Bronchial epithelial cell (primary cell): Measurements from ENCODE around the gene PTPRD. TPM values are rescaled to one million over a fixed set of nuclear protein-coding genes. Genes with fewer than 3 reads are reported as not detected.

ENCODE experiments used
- DNase-seq: peaks from one replicate; pipeline ENCODE4 v3.0.0-alpha.2; 2010; ENCODE audit warnings: low read depth
- FAIRE-seq: peaks from 2 replicates; lab custom pipeline; 2011; peaks lifted over from hg19 to GRCh38; lab: Jason Lieb, UNC
- H3K27me3 ChIP-seq: 2 replicates; pipeline ENCODE4 v1.5.1; 2011; ENCODE audit warnings: low read length; ENCODE audit not compliant: control insufficient read depth, insufficient read depth
- H3K36me3 ChIP-seq: 2 replicates; pipeline ENCODE4 v1.5.1; 2011; ENCODE audit warnings: low read length; ENCODE audit not compliant: control insufficient read depth, insufficient read depth
- H3K4me3 ChIP-seq: 2 replicates; pipeline ENCODE4 v1.5.1; 2011; ENCODE audit warnings: mild to moderate bottlenecking, low read depth, low read length, control low read depth
- CTCF ChIP-seq: IDR thresholded peaks from 2 replicates; pipeline ENCODE4 v1.5.1; 2011; ENCODE audit warnings: mild to moderate bottlenecking, moderate library complexity, low read length, control low read depth, inconsistent platforms; ENCODE audit not compliant: insufficient read depth, severe bottlenecking
- total RNA-seq: library from RNA; depleted of rRNA; stranded (reverse); fragments of >200 nt; gene quantifications from 2 replicates; pipeline ENCODE4 v1.2.1, GENCODE V29; 2014

The PTPRD gene
- total RNA-seq, 1 donor from 2014 or later = 2.9 TPM

DNA sequence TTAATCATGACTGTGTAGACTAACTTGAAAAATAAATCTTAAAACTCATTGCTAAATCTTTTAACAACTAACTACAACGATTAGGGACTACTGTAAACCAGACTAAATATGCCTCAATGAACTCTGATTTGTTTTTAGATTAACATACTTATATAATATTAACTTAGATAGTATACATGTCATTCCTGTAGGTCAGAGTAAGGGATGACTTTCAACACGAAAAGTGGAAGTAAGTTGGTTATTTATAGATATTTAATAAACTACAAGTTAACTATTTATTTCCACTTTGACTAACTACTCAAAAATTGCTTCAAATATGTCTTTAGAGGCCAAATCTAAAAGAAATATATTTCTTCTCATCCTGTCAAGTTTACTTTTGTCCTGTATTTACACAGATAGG is 795.6 kb downstream of the PTPRD start:
- TF ChIP-seq CTCF = no peak
- FAIRE-seq (no peak), DNase-seq (no peak)
- Histone ChIP-seq H3K4me3 (no peak overlapping the region), H3K27me3 (no peaks in the 10 kb centered on the region), H3K36me3 (no peaks in the 10 kb centered on the region)

DNA sequence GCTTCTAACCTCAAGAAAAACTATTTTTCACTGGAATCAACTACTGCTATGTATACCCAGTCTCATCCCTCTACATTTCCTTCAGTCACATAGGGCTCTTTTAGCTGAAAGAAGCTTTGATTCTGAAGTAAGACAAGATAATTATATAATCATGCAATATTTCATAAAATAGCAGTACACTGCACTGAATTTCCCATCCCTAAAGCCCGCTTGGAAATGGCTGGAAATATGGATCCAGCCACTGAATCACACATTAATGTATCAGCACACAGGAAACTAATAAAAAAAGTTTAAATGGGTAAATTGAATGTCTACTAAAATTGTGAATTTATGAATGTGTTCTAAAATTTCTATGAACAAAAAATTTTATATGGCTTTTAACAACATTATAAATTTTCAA is 808.7 kb downstream of the PTPRD start:
- TF ChIP-seq CTCF = no peak
- Histone ChIP-seq H3K27me3 (no peaks in the 10 kb centered on the region), H3K36me3 (no peaks in the 10 kb centered on the region), H3K4me3 (no peak overlapping the region)
- DNase-seq (no peak), FAIRE-seq (no peak)

- H3K4me3 ChIP-seq = no peak overlapping the region
- H3K27me3 ChIP-seq = no peaks in the 10 kb centered on the region
- no peak for TF ChIP-seq CTCF
- FAIRE-seq = no peak
- no peak for DNase-seq
- no peaks in the 10 kb centered on the region for H3K36me3 ChIP-seq
These were observed 813.5 kb downstream of the PTPRD start for GRCh38 chr9:9799287-9799686.

GRCh38 chr9:9792144-9792857 is 820.5 kb downstream of the PTPRD start:
- no peak for TF ChIP-seq CTCF
- Histone ChIP-seq H3K27me3 (no peaks in the 10 kb centered on the region), H3K36me3 (no peaks in the 10 kb centered on the region), H3K4me3 (no peak overlapping the region)
- FAIRE-seq = no peak
- DNase-seq = no peak

DNA sequence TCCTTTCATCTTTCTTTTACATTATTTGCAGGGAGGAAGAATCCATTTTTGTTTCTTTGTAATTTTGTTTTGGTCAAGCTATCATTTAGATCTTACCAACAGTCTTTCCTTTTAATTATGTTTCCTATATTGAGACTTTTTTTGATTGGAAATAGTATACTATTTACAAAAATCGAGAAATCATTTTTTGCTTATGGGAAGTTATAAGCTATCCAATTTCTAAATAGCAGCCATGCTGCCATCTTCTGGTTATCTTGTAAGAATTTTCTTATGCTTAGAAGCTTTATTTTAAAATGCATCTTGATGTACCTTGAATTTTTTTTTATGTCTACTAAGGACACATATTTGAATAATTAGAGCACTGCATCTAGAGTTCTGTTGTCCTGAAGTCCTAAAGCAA is 821.2 kb downstream of the PTPRD start:
- no peaks in the 10 kb centered on the region for H3K27me3 ChIP-seq
- H3K36me3 ChIP-seq = no peaks in the 10 kb centered on the region
- no peak for TF ChIP-seq CTCF
- FAIRE-seq = no peak
- no peak overlapping the region for H3K4me3 ChIP-seq
- peak; percentile 12 for DNase-seq
